IMR-90 (cell line): ENCODE measurements around the gene SRPK1. TPM values are rescaled to one million over a fixed set of nuclear protein-coding genes. Genes with fewer than 3 reads are reported as not detected.

Experiments
- ATAC-seq: fragments of 200-7000 bp; cut with Tn5 transposase; 2 replicates; pipeline ENCODE4 v1.9.1; 2020; ENCODE audit warnings: low read depth, mild to moderate bottlenecking, moderate library complexity
- BruUV-seq: library from RNA; stranded (reverse); fragments of 400-500 nt; replicated peaks from 2 replicates; lab custom pipeline; 2021; lab: Mats Ljungman, UMichigan
- CTCF ChIA-PET: fragments of 300-600 bp; formaldehyde crosslinking; extraction: SDS; loops from one replicate; lab custom pipeline; 2021; ENCODE audit warnings: antibody characterized with exemption; lab: Yijun Ruan, JAX
- POLR2A ChIA-PET: fragments of 300-600 bp; sonication (Branson Sonifier 250); formaldehyde crosslinking; loops from one replicate; lab custom pipeline; 2022; ENCODE audit warnings: antibody characterized with exemption; ENCODE audit not compliant: unreplicated experiment; lab: Charles Lee
- DNase-seq: peaks from one replicate; pipeline ENCODE4 v3.0.0; 2013
- H2AFZ ChIP-seq: replicated peaks from 2 replicates; pipeline ENCODE3; 2013; ENCODE audit warnings: low read length, mild to moderate bottlenecking; ENCODE audit not compliant: poor library complexity
- H2AK5ac ChIP-seq: 2 replicates; pipeline ENCODE4 v1.6.1; 2013; ENCODE audit warnings: low read depth, low read length, inconsistent platforms
- H2AK9ac ChIP-seq: replicated peaks from 2 replicates; pipeline ENCODE3; 2013; ENCODE audit warnings: mild to moderate bottlenecking, low read depth, low read length, moderate library complexity; ENCODE audit not compliant: poor library complexity
- H2BK120ac ChIP-seq: 2 replicates; pipeline ENCODE4 v1.6.1; 2013; ENCODE audit warnings: low read depth, low read length, inconsistent platforms
- H2BK15ac ChIP-seq: 3 replicates; pipeline ENCODE4 v1.6.1; 2013; ENCODE audit warnings: low read depth, low read length, inconsistent platforms
- H2BK20ac ChIP-seq: 2 replicates; pipeline ENCODE4 v1.6.1; 2013; ENCODE audit warnings: low read depth, mild to moderate bottlenecking, inconsistent platforms, low read length, moderate library complexity
- H2BK5ac ChIP-seq: 2 replicates; pipeline ENCODE4 v1.6.1; 2013; ENCODE audit warnings: mild to moderate bottlenecking, low read depth, low read length, inconsistent platforms; ENCODE audit not compliant: poor library complexity, severe bottlenecking
- H3K14ac ChIP-seq: replicated peaks from 2 replicates; pipeline ENCODE4 v1.6.1; 2013; ENCODE audit warnings: low read depth, low read length, inconsistent platforms
- H3K18ac ChIP-seq: 2 replicates; pipeline ENCODE4 v1.6.1; 2013; ENCODE audit warnings: low read depth, low read length, control low read depth
- H3K23ac ChIP-seq: 2 replicates; pipeline ENCODE4 v1.6.1; 2013; ENCODE audit warnings: low read depth, low read length, inconsistent platforms
- H3K27ac ChIP-seq: 2 replicates; pipeline ENCODE4 v1.5.1; 2013; ENCODE audit warnings: mild to moderate bottlenecking, control low read depth, low read length; ENCODE audit not compliant: insufficient read depth
- H3K27me3 ChIP-seq: 2 replicates; pipeline ENCODE4 v1.6.1; 2013; ENCODE audit warnings: low read length; ENCODE audit not compliant: control insufficient read depth, insufficient read depth
- H3K36me3 ChIP-seq: 2 replicates; pipeline ENCODE4 v1.6.1; 2013; ENCODE audit warnings: low read length, mixed read lengths; ENCODE audit not compliant: control insufficient read depth, insufficient read depth
- H3K4ac ChIP-seq: 2 replicates; pipeline ENCODE4 v1.6.1; 2013; ENCODE audit warnings: low read depth, low read length, inconsistent platforms
- H3K4me1 ChIP-seq: 2 replicates; pipeline ENCODE4 v1.6.1; 2013; ENCODE audit warnings: low read length, mixed read lengths; ENCODE audit not compliant: control insufficient read depth, insufficient read depth
- H3K4me2 ChIP-seq: 2 replicates; pipeline ENCODE4 v1.6.1; 2013; ENCODE audit warnings: low read depth, mild to moderate bottlenecking, control low read depth, low read length, moderate library complexity
- H3K4me3 ChIP-seq: 2 replicates; pipeline ENCODE4 v1.5.1; 2013; ENCODE audit warnings: low read depth, mild to moderate bottlenecking, control low read depth, low read length, moderate library complexity; ENCODE audit not compliant: insufficient read depth
- H3K56ac ChIP-seq: 2 replicates; pipeline ENCODE4 v1.6.1; 2013; ENCODE audit warnings: low read length, inconsistent platforms; ENCODE audit not compliant: insufficient read depth; ENCODE audit errors: extremely low read depth
- H3K79me1 ChIP-seq, 2 experiments: 2 replicates each; pipeline ENCODE4 v1.6.1; 2013; ENCODE audit warnings: low read length in 2 of 2, inconsistent platforms in 1 of 2, low read depth in 1 of 2
- H3K9ac ChIP-seq: 2 replicates; pipeline ENCODE4 v1.6.1; 2013; ENCODE audit warnings: low read depth, low read length, control low read depth
- H3K9me1 ChIP-seq: 2 replicates; pipeline ENCODE4 v1.6.1; 2013; ENCODE audit warnings: low read length, inconsistent platforms; ENCODE audit not compliant: insufficient read depth
- H3K9me3 ChIP-seq: 2 replicates; pipeline ENCODE4 v1.6.1; 2013; ENCODE audit warnings: low read length; ENCODE audit not compliant: control insufficient read depth, insufficient read depth
- H4K20me1 ChIP-seq: 2 replicates; pipeline ENCODE4 v1.6.1; 2013; ENCODE audit warnings: low read length, inconsistent platforms; ENCODE audit not compliant: insufficient read depth
- H4K5ac ChIP-seq: 2 replicates; pipeline ENCODE4 v1.6.1; 2013; ENCODE audit warnings: mild to moderate bottlenecking, low read depth, low read length, control low read depth
- H4K8ac ChIP-seq, 2 experiments: 2 replicates each; pipeline ENCODE4 v1.6.1; 2013; ENCODE audit warnings: low read depth in 2 of 2, low read length in 2 of 2, control low read depth in 1 of 2, inconsistent platforms in 1 of 2
- H4K91ac ChIP-seq: 2 replicates; pipeline ENCODE4 v1.6.1; 2013; ENCODE audit warnings: low read depth, low read length, inconsistent platforms; ENCODE audit not compliant: insufficient read depth
- BHLHE40 ChIP-seq: fragments of 150-350 bp; IDR thresholded peaks from 2 replicates; pipeline ENCODE4 v1.6.1; 2016; ENCODE audit warnings: mild to moderate bottlenecking, low read depth, low read length
- FOS ChIP-seq: fragments of 150-350 bp; IDR thresholded peaks from 2 replicates; pipeline ENCODE4 v1.6.1; 2016; ENCODE audit warnings: low read depth, low read length
- MAZ ChIP-seq: IDR thresholded peaks from 2 replicates; pipeline ENCODE4 v1.6.1; 2012; ENCODE audit warnings: low read depth, mild to moderate bottlenecking, low read length, improper control_type of control experiment, moderate library complexity, borderline replicate concordance
- NFE2L2 ChIP-seq: fragments of 150-350 bp; IDR thresholded peaks from 2 replicates; pipeline ENCODE4 v1.6.1; 2016; ENCODE audit warnings: low read depth, mild to moderate bottlenecking, low read length
- POLR2A ChIP-seq: IDR thresholded peaks from 2 replicates; pipeline ENCODE4 v1.6.1; 2012; ENCODE audit warnings: mild to moderate bottlenecking, low read depth, low read length
- RAD21 ChIP-seq: IDR thresholded peaks from 2 replicates; pipeline ENCODE4 v1.6.1; 2012; ENCODE audit warnings: low read length, improper control_type of control experiment
- SMC3 ChIP-seq: fragments of 150-350 bp; IDR thresholded peaks from 2 replicates; pipeline ENCODE4 v1.6.1; 2016; ENCODE audit warnings: low read depth, mild to moderate bottlenecking, antibody characterized with exemption, low read length, moderate library complexity
- whole genome bisulfite sequencing, 2 experiments: methylation state at CpG; one replicate each; pipeline versions ENCODE4 v1.1.5 to v1.1.7; 2013; ENCODE audit warnings: missing lambda C conversion rate in 2 of 2; ENCODE audit not compliant: insufficient read length in 1 of 2; ENCODE audit errors: extremely low coverage in 2 of 2; 5-methylcytosine and 5-hydroxymethylcytosine counted together
- dilution Hi-C: fragments of 300-500 bp; cut with HindIII; formaldehyde crosslinking; loops from one replicate; pipeline ENCODE4 v1.14.3; 2018; ENCODE audit warnings: low sequenced_read_pairs; ENCODE audit not compliant: unreplicated experiment
- in situ Hi-C: fragments of 300-500 bp; cut with MboI; formaldehyde crosslinking; loops from 3 replicates; pipeline ENCODE4 v1.14.3; 2019; ENCODE audit warnings: low sequenced_read_pairs, inconsistent platforms, mixed read lengths
- intact Hi-C: fragments of 100-400 bp; cut with micrococcal nuclease; formaldehyde crosslinking; loops from 2 replicates; pipeline ENCODE4 v1.10.0; 2022
- polyA plus RNA-seq, 3 experiments: library from polyadenylated mRNA; depleted of rRNA; stranded (reverse); fragments of >200 nt; gene quantifications; 2 replicates each; pipeline ENCODE4 v1.2.3, GENCODE V29; 2012; ENCODE audit warnings: low replicate concordance in 1 of 3
- total RNA-seq: library from RNA; depleted of rRNA; stranded (reverse); fragments of >200 nt; gene quantifications from 2 replicates; pipeline ENCODE4 v1.2.3, GENCODE V29; 2012
- TF ChIP-seq, protein P1 (sequence below): conservative IDR thresholded peaks from 2 replicates; pipeline ENCODE4 v1.5.1; 2012; ENCODE audit warnings: mild to moderate bottlenecking, low read depth, low read length, improper control_type of control experiment

SRPK1 gene
- total and polyA plus RNA-seq, 2 of the 4 experiments (the other 2 are of a cell fraction) = 22.5 to 44.6 TPM

DNA sequence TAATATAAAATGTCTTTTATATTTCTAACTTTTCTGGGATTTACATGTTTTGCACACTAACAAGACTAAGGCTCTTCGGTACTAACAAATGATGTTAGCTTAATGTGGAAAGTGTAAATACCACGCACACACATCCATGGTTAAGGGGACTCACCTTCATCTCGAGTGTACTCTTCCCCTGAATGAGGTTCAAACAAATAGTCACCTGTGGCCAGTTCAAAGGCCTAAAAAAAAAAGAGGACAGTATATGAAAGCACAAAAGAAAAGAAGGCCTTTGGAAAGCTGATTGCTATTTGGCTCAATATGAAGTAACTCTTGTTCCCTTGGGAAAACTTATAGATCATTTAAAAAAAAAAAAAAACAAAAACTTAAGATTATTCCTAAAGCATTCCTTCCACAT, 78.5 kb downstream of the SRPK1 start:
- no CpG with 5 or more reads among the region's 3 CpGs for WGBS, 2 experiments

More for the DNA sequence above, 78.5 kb downstream of the SRPK1 start:
- POLR2A ChIA-PET = no interaction called here
- no peak overlapping the region for H2BK20ac ChIP-seq
- no peaks in the 10 kb centered on the region for H3K9me3 ChIP-seq
- H3K56ac ChIP-seq = no peak overlapping the region
- CTCF ChIA-PET = no interaction called here
- no peaks in the 10 kb centered on the region for H4K20me1 ChIP-seq
- H3K4me3 ChIP-seq = no peak overlapping the region
- no peak overlapping the region for H2AFZ ChIP-seq
- no peak overlapping the region for H3K23ac ChIP-seq
- H3K4ac ChIP-seq = no peak overlapping the region
- no peak overlapping the region for H4K8ac ChIP-seq
- H2AK5ac ChIP-seq = no peak overlapping the region
- H3K79me1 ChIP-seq = 0 out of 4 replicates have a peak, but pooled peaks cover 0 to 4% of the 10 kb centered on the region in 2 experiments
- no peaks in the 10 kb centered on the region for H3K27me3 ChIP-seq
- DNase-seq (no peak), ATAC-seq (no peak)
- H4K5ac ChIP-seq = no peak overlapping the region
- 0 out of 2 replicates have a peak, but pooled peaks cover 3% of the 10 kb centered on the region for H3K9me1 ChIP-seq
- dilution Hi-C loops (no loop called here), in situ Hi-C loops (no loop called here), intact Hi-C loops (no loop called here)
- H2BK15ac ChIP-seq = no peak overlapping the region
- no TSS peak for BruUV-seq
- H2AK9ac ChIP-seq = no peak overlapping the region
- H2BK5ac ChIP-seq = no peak overlapping the region
- H3K4me2 ChIP-seq = no peak overlapping the region
- H3K27ac ChIP-seq = no peak overlapping the region
- no peak overlapping the region for H3K14ac ChIP-seq
- H3K18ac ChIP-seq = no peak overlapping the region
- no peak overlapping the region for H4K91ac ChIP-seq
- no peak for TF ChIP-seq MAZ
- TF ChIP-seq, protein P1, sequence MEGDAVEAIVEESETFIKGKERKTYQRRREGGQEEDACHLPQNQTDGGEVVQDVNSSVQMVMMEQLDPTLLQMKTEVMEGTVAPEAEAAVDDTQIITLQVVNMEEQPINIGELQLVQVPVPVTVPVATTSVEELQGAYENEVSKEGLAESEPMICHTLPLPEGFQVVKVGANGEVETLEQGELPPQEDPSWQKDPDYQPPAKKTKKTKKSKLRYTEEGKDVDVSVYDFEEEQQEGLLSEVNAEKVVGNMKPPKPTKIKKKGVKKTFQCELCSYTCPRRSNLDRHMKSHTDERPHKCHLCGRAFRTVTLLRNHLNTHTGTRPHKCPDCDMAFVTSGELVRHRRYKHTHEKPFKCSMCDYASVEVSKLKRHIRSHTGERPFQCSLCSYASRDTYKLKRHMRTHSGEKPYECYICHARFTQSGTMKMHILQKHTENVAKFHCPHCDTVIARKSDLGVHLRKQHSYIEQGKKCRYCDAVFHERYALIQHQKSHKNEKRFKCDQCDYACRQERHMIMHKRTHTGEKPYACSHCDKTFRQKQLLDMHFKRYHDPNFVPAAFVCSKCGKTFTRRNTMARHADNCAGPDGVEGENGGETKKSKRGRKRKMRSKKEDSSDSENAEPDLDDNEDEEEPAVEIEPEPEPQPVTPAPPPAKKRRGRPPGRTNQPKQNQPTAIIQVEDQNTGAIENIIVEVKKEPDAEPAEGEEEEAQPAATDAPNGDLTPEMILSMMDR = no peak
- TF ChIP-seq RAD21 = no peak
- no peak for TF ChIP-seq NFE2L2
- no peak for TF ChIP-seq POLR2A
- TF ChIP-seq BHLHE40 = no peak
- TF ChIP-seq FOS = no peak
- no peak for TF ChIP-seq SMC3
- peaks cover 9% of the 10 kb centered on the region for H3K36me3 ChIP-seq
- no peak overlapping the region for H3K9ac ChIP-seq
- H2BK120ac ChIP-seq = no peak overlapping the region
- H3K4me1 ChIP-seq = no peaks in the 10 kb centered on the region
